Mesenchymal stem cell (in vitro differentiated cells and primary cell): ENCODE measurements around the gene EVI5L.
A peak's percentile ranks its signal among the peaks of the same experiment; 100 is the strongest.

Experiments used
- DNase-seq: peaks from one replicate; pipeline ENCODE4 v3.0.0-alpha.2; 2013
- H2AFZ ChIP-seq: one replicate; pipeline ENCODE4 v1.6.1; 2013; ENCODE audit warnings: low read depth, mild to moderate bottlenecking, control low read depth, inconsistent platforms, low read length, moderate library complexity
- H2AK5ac ChIP-seq: 2 replicates; pipeline ENCODE4 v1.6.1; 2013; ENCODE audit warnings: low read length, moderate library complexity, mild to moderate bottlenecking, inconsistent platforms; ENCODE audit not compliant: severe bottlenecking
- H2BK120ac ChIP-seq: one replicate; pipeline ENCODE4 v1.6.1; 2013; ENCODE audit warnings: low read depth, mild to moderate bottlenecking, inconsistent platforms, low read length, moderate library complexity
- H2BK12ac ChIP-seq, 2 experiments: one replicate each; pipeline ENCODE4 v1.6.1; 2013; ENCODE audit warnings: inconsistent platforms in 2 of 2, low read length in 2 of 2, mild to moderate bottlenecking in 2 of 2, moderate library complexity in 2 of 2, control low read depth in 1 of 2
- H2BK15ac ChIP-seq: one replicate; pipeline ENCODE4 v1.6.1; 2013; ENCODE audit warnings: mild to moderate bottlenecking, low read depth, inconsistent platforms; ENCODE audit not compliant: poor library complexity, severe bottlenecking
- H2BK5ac ChIP-seq: 2 replicates; pipeline ENCODE4 v1.6.1; 2013; ENCODE audit warnings: low read depth, mild to moderate bottlenecking, low read length, control low read depth, inconsistent platforms; ENCODE audit not compliant: poor library complexity, severe bottlenecking
- H3K14ac ChIP-seq, 2 experiments: one replicate each; pipeline ENCODE4 v1.6.1; 2013; ENCODE audit warnings: inconsistent platforms in 2 of 2, low read length in 2 of 2, control low read depth in 1 of 2, mild to moderate bottlenecking in 1 of 2, moderate library complexity in 1 of 2
- H3K18ac ChIP-seq, 2 experiments: one replicate each; pipeline ENCODE4 v1.6.1; 2013; ENCODE audit warnings: inconsistent platforms in 2 of 2, low read length in 2 of 2, control low read depth in 1 of 2, low read depth in 1 of 2, mild to moderate bottlenecking in 1 of 2
- H3K23ac ChIP-seq, 2 experiments: one replicate each; pipeline ENCODE4 v1.6.1; 2013; ENCODE audit warnings: inconsistent platforms in 2 of 2, low read length in 2 of 2, mild to moderate bottlenecking in 2 of 2, moderate library complexity in 2 of 2, control low read depth in 1 of 2
- H3K27ac ChIP-seq: 2 replicates; pipeline ENCODE4 v1.5.1; 2013; ENCODE audit warnings: mild to moderate bottlenecking, moderate library complexity, low read length, control low read depth, inconsistent platforms; ENCODE audit not compliant: poor library complexity, severe bottlenecking
- H3K27me3 ChIP-seq, 2 experiments: 2 replicates each; pipeline versions ENCODE4 v1.6.1 to v1.7.0; 2013; ENCODE audit warnings: low read length in 2 of 2, mild to moderate bottlenecking in 2 of 2, moderate library complexity in 2 of 2, control low read depth in 1 of 2, inconsistent platforms in 1 of 2; ENCODE audit not compliant: control insufficient read depth in 1 of 2, insufficient read depth in 1 of 2
- H3K36me3 ChIP-seq, 2 experiments: 2 replicates each; pipeline versions ENCODE4 v1.6.1 to v1.7.0; 2013; ENCODE audit warnings: low read length in 2 of 2, control low read depth in 1 of 2, inconsistent platforms in 1 of 2, low read depth in 1 of 2, mild to moderate bottlenecking in 1 of 2; ENCODE audit not compliant: insufficient read depth in 2 of 2, control insufficient read depth in 1 of 2
- H3K4ac ChIP-seq, 2 experiments: one replicate each; pipeline ENCODE4 v1.6.1; 2013; ENCODE audit warnings: inconsistent platforms in 2 of 2, low read length in 2 of 2, mild to moderate bottlenecking in 2 of 2, moderate library complexity in 2 of 2, control low read depth in 1 of 2, low read depth in 1 of 2
- H3K4me1 ChIP-seq: 2 replicates; pipeline ENCODE4 v1.6.1; 2013; ENCODE audit warnings: low read depth, low read length, control low read depth; ENCODE audit not compliant: control insufficient read depth, insufficient read depth
- H3K4me2 ChIP-seq: 2 replicates; pipeline ENCODE4 v1.6.1; 2013; ENCODE audit warnings: low read length, mild to moderate bottlenecking, inconsistent platforms; ENCODE audit not compliant: poor library complexity, severe bottlenecking
- H3K4me3 ChIP-seq, 2 experiments: 2 replicates each; pipeline versions ENCODE4 v1.5.1 to v1.7.0; 2013; ENCODE audit warnings: low read length in 2 of 2, mild to moderate bottlenecking in 2 of 2, control low read depth in 1 of 2, low read depth in 1 of 2; ENCODE audit not compliant: insufficient read depth in 1 of 2
- H3K79me1 ChIP-seq: replicated peaks from 2 replicates; pipeline ENCODE4 v1.6.1; 2013; ENCODE audit warnings: mild to moderate bottlenecking, control low read depth, low read length, inconsistent platforms; ENCODE audit not compliant: poor library complexity, severe bottlenecking
- H3K9ac ChIP-seq: 2 replicates; pipeline ENCODE4 v1.7.0; 2013; ENCODE audit warnings: mild to moderate bottlenecking, low read length, moderate library complexity
- H3K9me3 ChIP-seq: 2 replicates; pipeline ENCODE4 v1.7.0; 2013; ENCODE audit warnings: mild to moderate bottlenecking, low read length; ENCODE audit not compliant: control insufficient read depth
- H4K8ac ChIP-seq: one replicate; pipeline ENCODE4 v1.6.1; 2013; ENCODE audit warnings: inconsistent platforms, mild to moderate bottlenecking, low read length, moderate library complexity
- H4K91ac ChIP-seq: one replicate; pipeline ENCODE4 v1.6.1; 2013; ENCODE audit warnings: mild to moderate bottlenecking, low read length, inconsistent platforms
- WGBS: methylation state at CpG from one replicate; pipeline ENCODE4 v1.1.7; 2013; ENCODE audit warnings: mixed read lengths; 5-methylcytosine and 5-hydroxymethylcytosine counted together

The EVI5L gene

GRCh38 chr19:7787141-7787540 lies 42.9 kb upstream of the EVI5L start:
- Histone ChIP-seq H3K9me3 (no peaks in the 10 kb centered on the region), H2AK5ac (no peak overlapping the region), H2BK12ac (no peak overlapping the region), H3K79me1 (no peaks in the 10 kb centered on the region), H2BK15ac (no peak overlapping the region), H3K18ac (no peak overlapping the region), H3K27ac (no peak overlapping the region), H3K27me3 (peaks cover 45 to 69% of the 10 kb centered on the region in 2 experiments), H3K14ac (no peak overlapping the region), H2BK5ac (no peak overlapping the region), H3K23ac (no peak overlapping the region), H2BK120ac (no peak overlapping the region), H3K4me2 (no peak overlapping the region), H3K36me3 (no peaks in the 10 kb centered on the region), H3K4me3 (no peak overlapping the region), H4K8ac (no peak overlapping the region), H3K4me1 (peaks cover 4% of the 10 kb centered on the region), H3K9ac (no peak overlapping the region), H2AFZ (no peak overlapping the region), H3K4ac (no peak overlapping the region), H4K91ac (no peak overlapping the region)
- 27% methylated on average over 10 of the region's 10 CpGs for WGBS
- DNase-seq = no peak

DNA sequence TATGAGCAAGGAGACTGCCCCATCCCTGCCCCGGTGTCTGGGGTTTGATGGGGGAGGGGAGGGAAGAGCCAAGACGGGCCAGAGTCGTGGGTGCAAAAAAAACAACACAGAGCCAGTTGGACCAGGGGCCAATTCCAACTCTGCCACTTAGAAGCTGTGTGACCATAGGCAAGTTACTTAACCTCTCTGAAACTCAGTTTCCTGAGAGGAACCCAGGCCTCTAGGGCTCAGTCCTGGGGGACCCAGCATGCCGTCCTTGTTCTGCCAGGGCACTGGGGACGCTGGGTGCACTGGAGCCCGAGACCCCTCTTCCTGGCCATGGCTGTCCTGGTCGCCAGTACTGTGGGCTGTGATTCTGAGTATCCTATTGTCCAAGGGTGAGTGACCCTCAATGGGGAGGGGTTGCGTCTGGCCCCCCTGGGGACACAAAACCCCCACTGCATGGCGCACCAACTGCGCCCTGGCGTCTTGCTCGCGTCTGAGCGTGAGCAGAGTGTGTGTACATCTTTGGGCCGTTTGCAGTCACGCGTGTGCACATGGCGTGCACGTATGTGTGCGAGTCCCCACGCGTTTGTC lies 42.3 kb upstream of the EVI5L start:
- Histone ChIP-seq H3K4me2 (no peak overlapping the region), H3K27me3 (peaks cover 45 to 64% of the 10 kb centered on the region in 2 experiments), H3K9ac (no peak overlapping the region), H2AK5ac (no peak overlapping the region), H3K4me3 (no peak overlapping the region), H3K4ac (no peak overlapping the region), H3K4me1 (peaks cover 4% of the 10 kb centered on the region), H3K36me3 (no peaks in the 10 kb centered on the region), H3K14ac (peak overlapping the region in 1 of 2 experiments; percentile 7), H3K23ac (no peak overlapping the region), H2BK12ac (no peak overlapping the region), H3K9me3 (no peaks in the 10 kb centered on the region), H2BK5ac (no peak overlapping the region), H2BK120ac (no peak overlapping the region), H2AFZ (no peak overlapping the region), H3K79me1 (no peaks in the 10 kb centered on the region), H4K8ac (no peak overlapping the region), H3K18ac (no peak overlapping the region), H4K91ac (no peak overlapping the region), H2BK15ac (no peak overlapping the region), H3K27ac (no peak overlapping the region)
- DNase-seq = no peak
- 48% methylated on average over 21 of the region's 22 CpGs for WGBS

DNA sequence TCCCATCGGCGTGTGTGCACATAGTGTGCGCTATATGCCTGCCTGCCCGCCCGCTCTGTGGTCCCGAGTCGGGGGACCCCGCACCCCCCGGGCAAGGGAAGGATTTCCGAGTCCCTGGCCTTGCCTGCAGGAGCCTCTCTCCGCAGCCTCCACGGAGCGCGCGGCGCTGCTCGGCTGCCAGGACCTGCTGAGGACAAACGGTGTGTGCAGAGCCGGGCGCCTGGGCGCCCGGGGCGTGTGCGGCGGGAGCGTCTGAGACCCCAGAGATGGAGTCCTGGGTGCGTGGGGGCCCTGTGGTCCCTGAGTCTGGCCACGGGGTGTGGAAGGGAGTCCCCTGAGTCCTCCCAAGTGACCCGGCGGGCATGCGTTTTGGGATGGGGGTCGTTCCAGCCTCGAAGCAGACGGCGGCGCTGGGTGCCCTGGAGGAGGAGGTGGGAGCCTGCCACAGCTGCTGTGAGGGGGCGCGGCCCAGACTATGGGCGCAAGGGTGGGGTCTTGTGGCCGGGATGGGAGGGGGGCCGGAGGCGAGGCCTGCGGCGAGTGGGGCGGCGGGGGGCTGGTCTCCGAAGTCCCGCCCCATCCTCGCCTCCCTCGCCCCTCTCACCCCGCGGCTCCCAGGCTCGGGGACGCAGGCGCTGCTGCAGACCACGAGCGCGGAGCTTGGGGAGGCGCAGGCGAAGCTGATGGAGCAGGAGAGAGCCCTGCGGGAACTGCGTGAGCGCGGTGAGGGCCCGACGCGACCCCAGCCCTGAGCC lies 41.7 kb upstream of the EVI5L start:
- H3K4me1 ChIP-seq = peaks cover 4% of the 10 kb centered on the region
- H2BK5ac ChIP-seq = no peak overlapping the region
- H2BK15ac ChIP-seq = no peak overlapping the region
- peak overlapping the region in 1 of 2 experiments; percentile 7 for H3K14ac ChIP-seq
- H3K4me2 ChIP-seq = no peak overlapping the region
- WGBS = 13% methylated on average over 44 of the region's 67 CpGs
- no peak overlapping the region for H2BK12ac ChIP-seq
- H3K27me3 ChIP-seq = peaks cover 42 to 57% of the 10 kb centered on the region in 2 experiments
- no peak overlapping the region for H2AFZ ChIP-seq
- no peak overlapping the region for H2BK120ac ChIP-seq
- H3K9ac ChIP-seq = no peak overlapping the region
- no peak overlapping the region for H3K4me3 ChIP-seq
- H4K8ac ChIP-seq = no peak overlapping the region
- H3K36me3 ChIP-seq = no peaks in the 10 kb centered on the region
- H3K23ac ChIP-seq = no peak overlapping the region
- H3K79me1 ChIP-seq = no peaks in the 10 kb centered on the region
- no peak for DNase-seq
- no peaks in the 10 kb centered on the region for H3K9me3 ChIP-seq
- H3K4ac ChIP-seq = no peak overlapping the region
- no peak overlapping the region for H3K27ac ChIP-seq
- H4K91ac ChIP-seq = no peak overlapping the region
- no peak overlapping the region for H3K18ac ChIP-seq
- H2AK5ac ChIP-seq = no peak overlapping the region

GRCh38 chr19:7788933-7789323 lies 41.1 kb upstream of the EVI5L start:
- no peak overlapping the region for H2BK12ac ChIP-seq
- H3K9ac ChIP-seq = no peak overlapping the region
- H2BK120ac ChIP-seq = no peak overlapping the region
- H3K27me3 ChIP-seq = peaks cover 36 to 51% of the 10 kb centered on the region in 2 experiments
- H3K79me1 ChIP-seq = no peaks in the 10 kb centered on the region
- peaks cover 4% of the 10 kb centered on the region for H3K4me1 ChIP-seq
- no peaks in the 10 kb centered on the region for H3K9me3 ChIP-seq
- no peak overlapping the region for H2BK5ac ChIP-seq
- no peaks in the 10 kb centered on the region for H3K36me3 ChIP-seq
- H3K23ac ChIP-seq = no peak overlapping the region
- no peak overlapping the region for H3K14ac ChIP-seq
- no peak overlapping the region for H2AK5ac ChIP-seq
- no peak overlapping the region for H3K4me2 ChIP-seq
- no peak overlapping the region for H3K4ac ChIP-seq
- peak overlapping the region; percentile 72 for H4K8ac ChIP-seq
- H2AFZ ChIP-seq = no peak overlapping the region
- H3K27ac ChIP-seq = no peak overlapping the region
- no peak overlapping the region for H3K4me3 ChIP-seq
- no peak for DNase-seq
- no peak overlapping the region for H3K18ac ChIP-seq
- 8% methylated on average over 14 of the region's 23 CpGs for WGBS
- no peak overlapping the region for H2BK15ac ChIP-seq
- H4K91ac ChIP-seq = no peak overlapping the region
